MM.1S (cell line): ENCODE results near the gene NDUFB10.

Experiments used
- DNase-seq: peaks from one replicate; pipeline ENCODE4 v3.0.0-alpha.2; 2015
- H2AFZ ChIP-seq: fragments of 300-600 bp; sonication (generic); 2 replicates; pipeline ENCODE4 v1.6.0; 2016; ENCODE audit warnings: antibody characterized with exemption, low read length
- H3F3A ChIP-seq: fragments of 300-600 bp; sonication (generic); 2 replicates; pipeline ENCODE4 v1.6.1; 2016; ENCODE audit warnings: mild to moderate bottlenecking, antibody characterized with exemption, low read length, moderate library complexity, mixed read lengths; ENCODE audit not compliant: insufficient read depth
- H3K27ac ChIP-seq: fragments of 300-600 bp; sonication (generic); 2 replicates; pipeline ENCODE4 v1.5.1; 2016; ENCODE audit warnings: mild to moderate bottlenecking, low read length
- H3K27me3 ChIP-seq: fragments of 300-600 bp; sonication (generic); replicated peaks from 2 replicates; pipeline ENCODE4 v1.6.0; 2016; ENCODE audit warnings: low read length; ENCODE audit not compliant: insufficient read depth
- H3K36me3 ChIP-seq: fragments of 300-600 bp; sonication (generic); replicated peaks from 2 replicates; pipeline ENCODE4 v1.6.1; 2016; ENCODE audit warnings: mild to moderate bottlenecking, low read length, mixed read lengths; ENCODE audit not compliant: insufficient read depth
- H3K4me1 ChIP-seq: fragments of 300-600 bp; sonication (generic); 2 replicates; pipeline ENCODE4 v1.6.1; 2016; ENCODE audit warnings: low read length, mixed read lengths
- H3K4me2 ChIP-seq: fragments of 300-600 bp; sonication (generic); 2 replicates; pipeline ENCODE4 v1.6.0; 2016; ENCODE audit warnings: low read depth, low read length
- H3K4me3 ChIP-seq: fragments of 300-600 bp; sonication (generic); 2 replicates; pipeline ENCODE4 v1.5.1; 2016; ENCODE audit warnings: low read length, mixed read lengths
- H3K79me2 ChIP-seq: fragments of 300-600 bp; sonication (generic); 2 replicates; pipeline ENCODE4 v1.6.1; 2016; ENCODE audit warnings: mixed run types, low read length, mixed read lengths
- H3K9ac ChIP-seq: fragments of 300-600 bp; sonication (generic); 2 replicates; pipeline ENCODE4 v1.6.1; 2016; ENCODE audit warnings: low read length, mixed read lengths
- H3K9me2 ChIP-seq: fragments of 300-600 bp; sonication (generic); replicated peaks from 2 replicates; pipeline ENCODE4 v1.6.1; 2016; ENCODE audit warnings: mild to moderate bottlenecking, low read length, mixed read lengths; ENCODE audit not compliant: insufficient read depth
- H3K9me3 ChIP-seq: fragments of 300-600 bp; sonication (generic); replicated peaks from 2 replicates; pipeline ENCODE4 v1.6.1; 2016; ENCODE audit warnings: mild to moderate bottlenecking, low read length, mixed read lengths; ENCODE audit not compliant: insufficient read depth
- H4K20me1 ChIP-seq: fragments of 300-600 bp; sonication (generic); 2 replicates; pipeline ENCODE4 v1.6.1; 2016; ENCODE audit warnings: mild to moderate bottlenecking, low read length, moderate library complexity, mixed read lengths; ENCODE audit not compliant: insufficient read depth
- EZH2 ChIP-seq: fragments of 300-600 bp; sonication (generic); optimal IDR thresholded peaks from 2 replicates; pipeline ENCODE3; 2017; ENCODE audit warnings: low read depth, mild to moderate bottlenecking, antibody characterized with exemption, low read length, mixed read lengths
- EZH2phosphoT487 ChIP-seq: fragments of 300-600 bp; sonication (generic); IDR thresholded peaks from 2 replicates; pipeline ENCODE4 v1.6.1; 2018; ENCODE audit warnings: antibody characterized with exemption, low read length
- TF ChIP-seq, protein P1 (sequence below): fragments of 300-600 bp; sonication (generic); IDR thresholded peaks from 2 replicates; pipeline ENCODE4 v1.5.1; 2016; ENCODE audit warnings: antibody characterized with exemption, low read length, mixed read lengths

NDUFB10 gene

DNA sequence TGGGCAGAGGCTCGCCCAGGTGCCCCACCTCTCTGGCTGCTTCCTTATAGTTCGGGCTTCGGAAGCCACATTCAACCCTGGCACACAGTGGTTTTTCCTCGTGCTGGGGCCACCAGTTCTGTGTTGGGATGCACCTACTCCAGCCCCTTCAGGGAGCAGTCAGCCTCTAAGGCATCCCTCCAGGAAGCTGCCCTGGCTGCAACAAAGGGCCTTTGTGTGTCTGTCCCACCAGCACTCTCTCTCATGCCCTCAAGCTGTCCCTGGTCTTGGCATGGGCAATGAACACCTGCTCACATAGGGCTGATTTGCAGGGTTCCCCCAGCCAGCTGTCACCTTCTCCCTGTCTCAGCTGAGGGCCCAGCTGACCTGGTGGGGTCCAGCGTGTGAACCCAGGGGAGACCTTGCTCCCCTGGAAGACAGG is 22.7 kb downstream of the NDUFB10 start:
- H3K36me3 ChIP-seq = 0 out of 2 replicates have a peak, but pooled peaks cover 4% of the 10 kb centered on the region
- peaks cover 16% of the 10 kb centered on the region for H3K4me1 ChIP-seq
- H3K79me2 ChIP-seq = peaks cover 16% of the 10 kb centered on the region
- no peaks in the 10 kb centered on the region for H3K9me3 ChIP-seq
- no peaks in the 10 kb centered on the region for H3K9me2 ChIP-seq
- no peak for TF ChIP-seq EZH2
- no peak overlapping the region for H3K27ac ChIP-seq
- no peaks in the 10 kb centered on the region for H4K20me1 ChIP-seq
- no peak overlapping the region for H3K4me2 ChIP-seq
- no peak for DNase-seq
- no peak overlapping the region for H2AFZ ChIP-seq
- H3K4me3 ChIP-seq = no peak overlapping the region
- H3K9ac ChIP-seq = no peak overlapping the region
- peaks cover 27% of the 10 kb centered on the region for H3F3A ChIP-seq
- peaks cover 39% of the 10 kb centered on the region for H3K27me3 ChIP-seq

DNA sequence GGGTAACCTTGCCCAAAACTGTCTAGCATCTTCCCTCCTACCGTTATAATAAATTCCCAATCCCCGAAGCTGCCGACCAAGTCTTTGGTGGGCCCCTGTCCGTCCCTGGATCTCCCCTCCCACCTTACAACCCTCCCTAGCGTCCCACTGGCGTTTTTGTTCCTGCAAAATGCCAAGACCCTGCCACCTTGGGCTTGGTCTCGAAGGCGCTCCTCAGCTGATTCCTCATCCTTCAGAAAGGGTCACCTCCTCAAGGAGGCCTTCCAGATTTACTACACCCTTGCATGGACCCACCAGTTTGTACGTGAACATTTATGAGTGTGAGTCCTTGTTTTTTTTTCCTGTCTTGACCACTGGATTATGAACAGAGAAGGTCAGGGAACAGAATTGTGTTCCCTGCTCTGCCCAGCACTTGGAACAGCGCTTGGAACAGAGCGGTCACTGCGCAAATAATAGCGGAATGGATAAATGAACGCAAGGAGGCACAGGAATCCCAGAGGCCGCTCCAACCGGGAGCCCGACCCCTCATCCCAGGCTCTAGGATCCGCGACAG is 23.7 kb downstream of the NDUFB10 start:
- H3K27ac ChIP-seq = no peak overlapping the region
- H3K4me1 ChIP-seq = peaks cover 16% of the 10 kb centered on the region
- H3K9me2 ChIP-seq = no peaks in the 10 kb centered on the region
- H2AFZ ChIP-seq = peak overlapping the region; percentile 62; the same call in 1 of the 2 replicates
- 0 out of 2 replicates have a peak, but pooled peaks cover 4% of the 10 kb centered on the region for H3K36me3 ChIP-seq
- H3K9me3 ChIP-seq = no peaks in the 10 kb centered on the region
- H3K79me2 ChIP-seq = peaks cover 16% of the 10 kb centered on the region
- DNase-seq = no peak
- peak overlapping the region; percentile 97 for H3K4me2 ChIP-seq
- H3K4me3 ChIP-seq = peak overlapping the region; percentile 57
- TF ChIP-seq EZH2 (peak; percentile 68), EZH2phosphoT487 (no peak)
- TF ChIP-seq, protein P1, sequence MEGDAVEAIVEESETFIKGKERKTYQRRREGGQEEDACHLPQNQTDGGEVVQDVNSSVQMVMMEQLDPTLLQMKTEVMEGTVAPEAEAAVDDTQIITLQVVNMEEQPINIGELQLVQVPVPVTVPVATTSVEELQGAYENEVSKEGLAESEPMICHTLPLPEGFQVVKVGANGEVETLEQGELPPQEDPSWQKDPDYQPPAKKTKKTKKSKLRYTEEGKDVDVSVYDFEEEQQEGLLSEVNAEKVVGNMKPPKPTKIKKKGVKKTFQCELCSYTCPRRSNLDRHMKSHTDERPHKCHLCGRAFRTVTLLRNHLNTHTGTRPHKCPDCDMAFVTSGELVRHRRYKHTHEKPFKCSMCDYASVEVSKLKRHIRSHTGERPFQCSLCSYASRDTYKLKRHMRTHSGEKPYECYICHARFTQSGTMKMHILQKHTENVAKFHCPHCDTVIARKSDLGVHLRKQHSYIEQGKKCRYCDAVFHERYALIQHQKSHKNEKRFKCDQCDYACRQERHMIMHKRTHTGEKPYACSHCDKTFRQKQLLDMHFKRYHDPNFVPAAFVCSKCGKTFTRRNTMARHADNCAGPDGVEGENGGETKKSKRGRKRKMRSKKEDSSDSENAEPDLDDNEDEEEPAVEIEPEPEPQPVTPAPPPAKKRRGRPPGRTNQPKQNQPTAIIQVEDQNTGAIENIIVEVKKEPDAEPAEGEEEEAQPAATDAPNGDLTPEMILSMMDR = no peak
- no peak overlapping the region for H3K9ac ChIP-seq
- peaks cover 39% of the 10 kb centered on the region for H3K27me3 ChIP-seq
- H3F3A ChIP-seq = peaks cover 27% of the 10 kb centered on the region
- no peaks in the 10 kb centered on the region for H4K20me1 ChIP-seq

DNA sequence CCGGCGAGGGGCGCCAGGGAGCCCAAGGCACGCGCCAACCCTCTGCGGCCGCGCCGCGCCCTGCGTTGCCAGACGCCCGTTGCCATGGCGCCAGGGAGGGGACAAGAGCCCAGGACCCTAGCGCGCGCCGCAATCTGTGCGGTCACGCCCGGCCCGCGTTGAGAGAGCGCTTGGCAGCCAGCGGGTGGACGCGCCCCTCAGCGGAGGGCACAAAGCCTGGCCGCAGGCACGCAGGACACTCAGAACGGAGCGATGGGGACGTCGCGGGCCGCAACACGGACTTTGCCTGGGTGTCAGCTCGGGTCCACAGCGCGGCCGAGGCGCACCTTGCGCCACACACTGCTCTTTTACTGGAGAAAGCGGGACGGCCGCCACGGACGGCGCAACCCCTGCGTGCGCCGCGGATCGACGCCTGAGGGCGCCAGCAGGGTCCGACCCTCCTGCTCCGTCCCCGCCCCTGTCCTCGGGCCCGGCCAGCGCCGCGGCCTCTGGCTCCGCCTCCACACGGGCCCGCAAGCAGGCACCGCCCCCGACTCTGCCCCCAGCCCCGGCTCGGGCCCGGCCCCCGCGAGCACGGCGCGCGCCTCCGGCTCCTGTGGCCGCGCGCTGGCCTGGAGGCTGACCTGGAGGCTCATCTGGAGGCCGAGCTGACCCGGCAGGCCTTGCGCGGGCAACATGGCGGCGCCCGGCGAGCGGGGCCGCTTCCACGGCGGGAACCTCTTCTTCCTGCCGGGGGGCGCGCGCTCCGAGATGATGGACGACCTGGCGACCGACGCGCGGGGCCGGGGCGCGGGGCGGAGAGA is 24.4 kb downstream of the NDUFB10 start, which contains the start of gene GFER:
Gene GFER, plus strand, starts transcription at position 650 of the 803 bp plus-strand sequence. Its CDS starts 26 bp downstream, at position 676.
- no peak for TF ChIP-seq EZH2
- no peak for TF ChIP-seq EZH2phosphoT487
- TF ChIP-seq, protein P1 = peak; percentile 39
- Histone ChIP-seq H3K9me3 (no peaks in the 10 kb centered on the region), H3K4me3 (peak within 1 kb of the TSS; percentile 99), H3K4me2 (peak within 1 kb of the TSS; percentile 97), H3K9ac (peak within 1 kb of the TSS; percentile 86), H3K27ac (no peak within 1 kb of the TSS), H3K9me2 (no peaks in the 10 kb centered on the region), H4K20me1 (no peaks in the 10 kb centered on the region), H3K27me3 (peaks cover 39% of the 10 kb centered on the region), H3F3A (peaks cover 27% of the 10 kb centered on the region), H3K36me3 (0 out of 2 replicates have a peak, but pooled peaks cover 4% of the 10 kb centered on the region), H3K79me2 (peaks cover 16% of the 10 kb centered on the region), H3K4me1 (peaks cover 16% of the 10 kb centered on the region), H2AFZ (peak within 1 kb of the TSS; percentile 62)
- DNase-seq = peak; percentile 90
